Endothelial cell (in vitro differentiated cells): ENCODE data around the gene SPDYA. TPM values are rescaled to one million over a fixed set of nuclear protein-coding genes. Genes with fewer than 3 reads are reported as not detected.

Experiments
- DNase-seq: peaks from one replicate; pipeline ENCODE4 v3.0.0; 2021; ENCODE audit warnings: low spot score
- H3K27ac Mint-ChIP-seq: one replicate; pipeline ENCODE4 v1.8.0; 2021; ENCODE audit warnings: mixed read lengths, inconsistent platforms; ENCODE audit not compliant: unreplicated experiment
- H3K27me3 Mint-ChIP-seq: one replicate; pipeline ENCODE4 v1.8.0; 2021; ENCODE audit warnings: mild to moderate bottlenecking, moderate library complexity, mixed read lengths, inconsistent platforms; ENCODE audit not compliant: unreplicated experiment
- H3K36me3 Mint-ChIP-seq: one replicate; pipeline ENCODE4 v1.8.0; 2021; ENCODE audit warnings: mild to moderate bottlenecking, low read depth, mixed read lengths, inconsistent platforms; ENCODE audit not compliant: unreplicated experiment
- H3K4me1 Mint-ChIP-seq: one replicate; pipeline ENCODE4 v1.8.0; 2021; ENCODE audit warnings: mild to moderate bottlenecking, mixed read lengths, inconsistent platforms; ENCODE audit not compliant: unreplicated experiment
- H3K4me3 Mint-ChIP-seq: one replicate; pipeline ENCODE4 v1.8.0; 2021; ENCODE audit warnings: mild to moderate bottlenecking, mixed read lengths, inconsistent platforms; ENCODE audit not compliant: unreplicated experiment
- H3K9me3 Mint-ChIP-seq: one replicate; pipeline ENCODE4 v1.8.0; 2021; ENCODE audit warnings: mixed read lengths, inconsistent platforms; ENCODE audit not compliant: unreplicated experiment
- CTCF ChIP-seq: fragments of 200-600 bp; sonication (generic); IDR thresholded peaks from one replicate; pipeline ENCODE4 v1.5.0; 2021; ENCODE audit warnings: antibody characterized with exemption; ENCODE audit not compliant: unreplicated experiment
- total RNA-seq: library from RNA; stranded (reverse); fragmentation: NEBNext Ultra II Directional; extraction: Animal tissue kit (Norgen Biotek cat#: 25700); gene quantifications from one replicate; pipeline ENCODE4 v1.2.1, GENCODE V29; 2021; ENCODE audit not compliant: unreplicated experiment

The SPDYA gene
- total RNA-seq, 1 donor from 2014 or later: 0.33 TPM

DNA sequence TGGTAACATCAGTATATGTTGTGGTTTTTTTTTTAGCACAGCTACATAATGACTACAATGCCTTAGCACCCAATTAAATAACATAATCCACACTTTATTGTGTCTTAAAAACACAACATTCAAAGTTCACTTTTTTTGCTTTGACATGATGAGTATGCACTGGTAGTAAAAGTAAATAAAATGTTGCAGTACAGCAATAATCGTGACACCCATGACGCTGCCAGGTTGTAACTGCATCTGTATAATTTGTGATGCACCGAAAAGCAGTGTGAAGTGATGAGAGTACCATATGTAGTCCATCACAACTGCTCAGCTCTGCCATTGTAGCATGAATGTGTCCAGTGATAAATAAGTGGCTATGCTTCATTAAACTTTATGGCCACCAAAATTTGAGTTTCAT is 43.3 kb upstream of the SPDYA start:
- no peaks in the 10 kb centered on the region for H3K36me3 Mint-ChIP-seq
- no peak for TF ChIP-seq CTCF
- DNase-seq: no peak
- no peaks in the 10 kb centered on the region for H3K9me3 Mint-ChIP-seq
- peaks cover 4% of the 10 kb centered on the region for H3K4me1 Mint-ChIP-seq
- no peak overlapping the region for H3K4me3 Mint-ChIP-seq
- H3K27ac Mint-ChIP-seq: no peak overlapping the region
- H3K27me3 Mint-ChIP-seq: no peaks in the 10 kb centered on the region

DNA sequence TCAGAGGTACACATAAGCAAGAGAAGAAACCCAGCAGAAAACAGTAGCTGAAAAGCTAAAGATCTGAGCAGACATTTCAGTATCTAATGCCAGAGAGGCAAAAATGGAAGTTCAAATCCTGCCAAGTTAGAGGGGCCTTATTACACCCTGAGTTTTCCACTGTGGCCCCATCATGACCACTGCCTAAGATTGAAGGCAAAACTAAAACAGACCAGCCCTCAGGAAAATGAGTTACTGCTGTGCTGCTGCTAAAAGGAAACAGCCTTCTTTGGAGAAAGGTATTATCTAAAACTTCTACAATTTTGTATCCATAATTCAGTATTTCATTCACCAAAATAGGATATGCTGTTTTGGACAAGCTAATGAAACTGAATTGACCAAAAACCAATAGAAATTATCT is 42.2 kb upstream of the SPDYA start:
- H3K9me3 Mint-ChIP-seq: no peaks in the 10 kb centered on the region

DNA sequence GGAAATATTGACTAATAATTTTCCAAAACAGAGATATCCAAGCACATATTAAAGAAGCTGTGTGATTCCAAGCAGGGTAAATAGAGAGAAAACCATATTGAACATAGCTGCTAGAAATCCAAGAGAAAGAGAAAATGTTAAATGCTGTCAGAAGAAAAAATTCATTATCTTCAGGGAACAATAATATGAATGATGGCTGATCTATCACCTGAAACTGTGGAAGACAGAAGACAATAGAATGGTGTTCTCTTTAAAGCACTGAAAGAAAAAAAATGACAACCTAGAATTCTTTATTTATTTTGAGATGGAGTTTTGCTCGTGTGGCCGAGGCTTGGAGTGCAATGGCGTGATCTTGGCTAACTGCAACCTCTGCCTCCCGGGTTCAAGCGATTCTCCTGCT is 41.7 kb upstream of the SPDYA start:
- TF ChIP-seq CTCF: no peak
- H3K27ac Mint-ChIP-seq: no peak overlapping the region
- H3K4me1 Mint-ChIP-seq: peaks cover 2% of the 10 kb centered on the region

More for the DNA sequence above, 42.2 kb upstream of the SPDYA start:
- H3K36me3 Mint-ChIP-seq: no peaks in the 10 kb centered on the region
- peak overlapping the region; percentile 49 for H3K27ac Mint-ChIP-seq
- no peak for DNase-seq
- peaks cover 4% of the 10 kb centered on the region for H3K4me1 Mint-ChIP-seq
- H3K27me3 Mint-ChIP-seq: no peaks in the 10 kb centered on the region
- no peak for TF ChIP-seq CTCF
- no peak overlapping the region for H3K4me3 Mint-ChIP-seq

GRCh38 chr2:28772351-28772750 is 38.3 kb upstream of the SPDYA start:
- TF ChIP-seq CTCF: no peak
- no peaks in the 10 kb centered on the region for H3K9me3 Mint-ChIP-seq
- H3K27ac Mint-ChIP-seq: no peak overlapping the region
- H3K4me3 Mint-ChIP-seq: no peak overlapping the region
- no peaks in the 10 kb centered on the region for H3K27me3 Mint-ChIP-seq
- peaks cover 6% of the 10 kb centered on the region for H3K4me1 Mint-ChIP-seq
- no peaks in the 10 kb centered on the region for H3K36me3 Mint-ChIP-seq
- no peak for DNase-seq

More for the DNA sequence above, 41.7 kb upstream of the SPDYA start:
- Mint-ChIP-seq H3K9me3 (no peaks in the 10 kb centered on the region), H3K36me3 (no peaks in the 10 kb centered on the region), H3K27me3 (no peaks in the 10 kb centered on the region), H3K4me3 (no peak overlapping the region)
- no peak for DNase-seq

GRCh38 chr2:28776471-28776870 is 34.2 kb upstream of the SPDYA start:
- Mint-ChIP-seq H3K36me3 (no peaks in the 10 kb centered on the region), H3K4me3 (no peak overlapping the region), H3K9me3 (no peaks in the 10 kb centered on the region), H3K4me1 (peaks cover 4% of the 10 kb centered on the region), H3K27ac (no peak overlapping the region), H3K27me3 (peaks cover 3% of the 10 kb centered on the region)
- TF ChIP-seq CTCF: no peak
- no peak for DNase-seq
